GM12864 (cell line): ENCODE results near the gene STPG3.

ENCODE experiments used
- DNase-seq: peaks from one replicate; pipeline ENCODE4 v3.0.0-alpha.2; 2011; ENCODE audit warnings: low read depth
- H3K4me3 ChIP-seq: 2 replicates; pipeline ENCODE4 v1.5.1; 2011; ENCODE audit warnings: mild to moderate bottlenecking, low read depth, low read length, control low read depth
- CTCF ChIP-seq: IDR thresholded peaks from 2 replicates; pipeline ENCODE4 v1.5.1; 2011; ENCODE audit warnings: low read depth, mild to moderate bottlenecking, moderate library complexity, low read length, control low read depth, inconsistent platforms; ENCODE audit errors: missing control alignments

Gene STPG3

GRCh38 chr9:137244486-137245449, 6.3 kb upstream of the STPG3 start:
- DNase-seq = no peak
- H3K4me3 ChIP-seq = no peak overlapping the region
- TF ChIP-seq CTCF = no peak

GRCh38 chr9:137245450-137246421, 5.3 kb upstream of the STPG3 start:
- TF ChIP-seq CTCF = no peak
- H3K4me3 ChIP-seq = no peak overlapping the region
- DNase-seq = no peak

- TF ChIP-seq CTCF = no peak
- no peak for DNase-seq
- H3K4me3 ChIP-seq = no peak overlapping the region
Measured at GRCh38 chr9:137247135-137247915, 3.8 kb upstream of the STPG3 start.

- no peak for TF ChIP-seq CTCF
- H3K4me3 ChIP-seq = no peak overlapping the region
- DNase-seq = no peak
Measured at GRCh38 chr9:137247916-137248175, 3.2 kb upstream of the STPG3 start.

- TF ChIP-seq CTCF = no peak
- no peak overlapping the region for H3K4me3 ChIP-seq
- no peak for DNase-seq
Measured at GRCh38 chr9:137250329-137251193, 525 bp upstream of the STPG3 start.
